ENCODE measurements around the gene C17orf58. TPM values are rescaled to one million over a fixed set of nuclear protein-coding genes. Genes with fewer than 3 reads are reported as not detected.

C17orf58 gene
- total and polyA plus RNA-seq, 7 experiments from 2014 or later, result 0.28 to 6.9 (median 0.88) TPM; not detected in 2

DNA sequence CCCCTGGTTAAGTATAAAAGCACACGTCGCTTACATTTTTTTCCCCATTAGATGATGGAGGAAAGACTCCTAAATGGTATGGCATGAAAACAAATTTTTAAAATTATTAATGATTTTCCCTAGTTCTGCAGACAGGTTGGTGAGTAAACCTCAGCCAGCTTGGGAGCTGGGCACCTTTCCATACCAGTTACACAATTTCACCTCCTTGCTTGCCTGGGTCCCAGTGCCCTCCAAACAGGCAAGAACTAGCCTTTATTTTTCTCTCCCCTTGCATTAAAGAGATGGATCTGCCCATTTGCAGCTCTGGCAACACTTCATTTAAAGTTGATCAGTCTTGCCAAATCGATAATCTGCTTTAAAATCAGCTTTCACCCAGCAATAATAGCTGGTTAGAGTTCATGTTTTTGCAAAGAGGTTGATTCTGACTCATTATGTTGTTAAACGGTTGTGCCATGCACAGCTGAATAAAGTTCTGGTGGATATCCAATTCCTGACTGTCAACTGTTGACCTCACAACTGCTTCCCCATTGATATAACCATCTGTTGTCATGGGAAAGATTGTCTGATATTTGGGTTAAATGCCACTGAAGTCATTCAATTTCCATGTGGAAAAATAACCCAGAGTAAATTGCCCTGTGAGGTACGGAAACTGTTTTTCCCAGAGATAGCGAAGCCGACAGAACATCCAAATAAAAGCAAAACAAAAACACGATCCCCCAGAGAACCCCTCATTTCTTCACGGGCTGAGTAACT, 1.3 kb downstream of the C17orf58 start:
- DNase-seq, result no peak
- peaks cover 21 to 38% (median 32%) of the 10 kb centered on the region in 7 donors for H3K4me1 Mint-ChIP-seq
- ChIA-PET CTCF (interaction anchor here (1.0 kb wide), 1 partner anchor 211 kb away, joined by 3 read pairs; no protein-coding TSS in a partner anchor), POLR2A (interaction anchor here (0.6 kb wide), 1 partner anchor 211 kb away, joined by 3 read pairs; no protein-coding TSS in a partner anchor)
- H3K27ac Mint-ChIP-seq, result peak overlapping the region in 7 of 9 donors; percentile 33 to 81 (median 48)
- intact Hi-C loops (cut with micrococcal nuclease), result loop anchor here in 1 of 2 donors (1.0 to 10.0 kb wide), 3 partner anchors 40 to 1332 kb away; partner anchors contain the start of genes ABCA5, BPTF and KPNA2
- peaks cover 0 to 6% (median 0%) of the 10 kb centered on the region in 5 donors for H3K36me3 Mint-ChIP-seq
- peak overlapping the region; percentile 74 to 95 (median 86) for H3K4me3 Mint-ChIP-seq
- Histone ChIP-seq H3K27ac (ENCODE audit: low read depth, low read length) (no peak overlapping the region), H3K36me3 (ENCODE audit: control insufficient read depth in 2 of 3, insufficient read depth in 3 of 3, low read length in 3 of 3) (no peaks in the 10 kb centered on the region), H3K4me3 (ENCODE audit: low read length) (peak overlapping the region; percentile 69), H3K27me3 (ENCODE audit: control insufficient read depth in 2 of 2, insufficient read depth in 2 of 2, low read length in 2 of 2) (peaks cover 0 to 7% of the 10 kb centered on the region in 2 donors), H3K9me3 (ENCODE audit: control insufficient read depth in 2 of 3, low read length in 3 of 3) (no peaks in the 10 kb centered on the region), H3K4me1 (ENCODE audit: control insufficient read depth in 2 of 2, insufficient read depth in 2 of 2, low read length in 2 of 2) (peaks cover 19 to 24% of the 10 kb centered on the region in 2 donors)
- ATAC-seq, result no peak
- H3K27me3 Mint-ChIP-seq, result peaks cover 5 to 43% (median 21%) of the 10 kb centered on the region in 5 donors
- H3K9me3 Mint-ChIP-seq, result peaks cover 0 to 5% (median 0%) of the 10 kb centered on the region in 11 donors

GRCh38 chr17:67993998-67994361, 2.3 kb downstream of the C17orf58 start:
- Mint-ChIP-seq H3K27me3 (peaks cover 5 to 40% (median 21%) of the 10 kb centered on the region in 5 donors), H3K4me3 (peak overlapping the region; percentile 74 to 95 (median 86)), H3K9me3 (peaks cover 0 to 5% (median 0%) of the 10 kb centered on the region in 11 donors), H3K36me3 (peaks cover 0 to 6% (median 0%) of the 10 kb centered on the region in 5 donors), H3K27ac (peak overlapping the region in 8 of 9 donors; percentile 38 to 86 (median 54)), H3K4me1 (peaks cover 21 to 38% (median 32%) of the 10 kb centered on the region in 7 donors)
- Histone ChIP-seq H3K27ac (ENCODE audit: low read depth, low read length) (peak overlapping the region; percentile 51), H3K4me3 (ENCODE audit: low read length) (peak overlapping the region; percentile 50), H3K36me3 (ENCODE audit: control insufficient read depth in 2 of 3, insufficient read depth in 3 of 3, low read length in 3 of 3) (no peaks in the 10 kb centered on the region), H3K9me3 (ENCODE audit: control insufficient read depth in 2 of 3, low read length in 3 of 3) (no peaks in the 10 kb centered on the region), H3K4me1 (ENCODE audit: control insufficient read depth in 2 of 2, insufficient read depth in 2 of 2, low read length in 2 of 2) (peaks cover 19 to 24% of the 10 kb centered on the region in 2 donors), H3K27me3 (ENCODE audit: control insufficient read depth in 2 of 2, insufficient read depth in 2 of 2, low read length in 2 of 2) (peaks cover 0 to 7% of the 10 kb centered on the region in 2 donors)
- intact Hi-C loops (cut with micrococcal nuclease), result loop anchor here (1.0 to 10.0 kb wide), 8 partner anchors 25 to 1333 kb away; partner anchors contain the start of genes ABCA5 (in 2 of the 2), KPNA2 (in 2 of the 2) and BPTF (in 1 of the 2)
- no peak for ATAC-seq
- ChIA-PET CTCF (no interaction called here), POLR2A (no interaction called here)
- DNase-seq, result peak in 1 of 9 donors; percentile 13

GRCh38 chr17:67993153-67993997, 2.9 kb downstream of the C17orf58 start:
- ChIA-PET CTCF (no interaction called here), POLR2A (interaction anchor here (0.7 kb wide), 1 partner anchor 44 kb away, joined by 3 read pairs; no protein-coding TSS in a partner anchor)
- DNase-seq (peak; percentile 60 to 83 (median 72)), ATAC-seq (peak; percentile 89)
- intact Hi-C loops (cut with micrococcal nuclease), result loop anchor here (1.0 to 10.0 kb wide), 8 partner anchors 26 to 1334 kb away; partner anchors contain the start of genes ABCA5 (in 2 of the 2), BPTF (in 1 of the 2) and KPNA2 (in 1 of the 2)
- H3K9me3 ChIP-seq (ENCODE audit: control insufficient read depth in 2 of 3, low read length in 3 of 3), result no peaks in the 10 kb centered on the region
- peak overlapping the region; percentile 48 to 92 (median 87) for H3K27ac Mint-ChIP-seq
- peaks cover 19 to 24% of the 10 kb centered on the region in 2 donors for H3K4me1 ChIP-seq (ENCODE audit: control insufficient read depth in 2 of 2, insufficient read depth in 2 of 2, low read length in 2 of 2)
- peaks cover 0 to 5% (median 0%) of the 10 kb centered on the region in 11 donors for H3K9me3 Mint-ChIP-seq
- no peaks in the 10 kb centered on the region for H3K36me3 ChIP-seq (ENCODE audit: control insufficient read depth in 2 of 3, insufficient read depth in 3 of 3, low read length in 3 of 3)
- H3K36me3 Mint-ChIP-seq, result peaks cover 0 to 6% (median 0%) of the 10 kb centered on the region in 5 donors
- peak overlapping the region; percentile 51 for H3K27ac ChIP-seq (ENCODE audit: low read depth, low read length)
- peaks cover 5 to 34% (median 21%) of the 10 kb centered on the region in 5 donors for H3K27me3 Mint-ChIP-seq
- peak overlapping the region; percentile 83 to 96 (median 94) for H3K4me3 Mint-ChIP-seq
- peak overlapping the region; percentile 67 for H3K4me3 ChIP-seq (ENCODE audit: low read length)
- H3K27me3 ChIP-seq (ENCODE audit: control insufficient read depth in 2 of 2, insufficient read depth in 2 of 2, low read length in 2 of 2), result peaks cover 0 to 7% of the 10 kb centered on the region in 2 donors
- peaks cover 21 to 35% (median 32%) of the 10 kb centered on the region in 7 donors for H3K4me1 Mint-ChIP-seq

GRCh38 chr17:67992548-67993152, 3.6 kb downstream of the C17orf58 start:
- peak in 1 of 9 donors; percentile 27 for DNase-seq
- peaks cover 0 to 5% (median 0%) of the 10 kb centered on the region in 11 donors for H3K9me3 Mint-ChIP-seq
- H3K27ac Mint-ChIP-seq, result peak overlapping the region; percentile 48 to 92 (median 87)
- H3K27me3 Mint-ChIP-seq, result peaks cover 5 to 33% (median 21%) of the 10 kb centered on the region in 5 donors
- H3K4me1 ChIP-seq (ENCODE audit: control insufficient read depth in 2 of 2, insufficient read depth in 2 of 2, low read length in 2 of 2), result peaks cover 19 to 24% of the 10 kb centered on the region in 2 donors
- ChIA-PET CTCF (no interaction called here), POLR2A (interaction anchor here (0.6 to 0.7 kb wide), 2 partner anchors 25 to 45 kb away, joined by 3 read pairs; no protein-coding TSS in a partner anchor)
- ATAC-seq, result no peak
- peak overlapping the region; percentile 67 for H3K4me3 ChIP-seq (ENCODE audit: low read length)
- H3K27ac ChIP-seq (ENCODE audit: low read depth, low read length), result peak overlapping the region; percentile 43
- peaks cover 0 to 7% of the 10 kb centered on the region in 2 donors for H3K27me3 ChIP-seq (ENCODE audit: control insufficient read depth in 2 of 2, insufficient read depth in 2 of 2, low read length in 2 of 2)
- H3K36me3 ChIP-seq (ENCODE audit: control insufficient read depth in 2 of 3, insufficient read depth in 3 of 3, low read length in 3 of 3), result no peaks in the 10 kb centered on the region
- H3K36me3 Mint-ChIP-seq, result peaks cover 0 to 6% (median 0%) of the 10 kb centered on the region in 5 donors
- H3K4me1 Mint-ChIP-seq, result peaks cover 21 to 34% (median 32%) of the 10 kb centered on the region in 7 donors
- peak overlapping the region; percentile 82 to 96 (median 94) for H3K4me3 Mint-ChIP-seq
- no peaks in the 10 kb centered on the region for H3K9me3 ChIP-seq (ENCODE audit: control insufficient read depth in 2 of 3, low read length in 3 of 3)
- intact Hi-C loops (cut with micrococcal nuclease), result loop anchor here (1.0 to 10.0 kb wide), 8 partner anchors 27 to 1335 kb away; partner anchors contain the start of genes ABCA5 (in 2 of the 2), BPTF (in 1 of the 2) and KPNA2 (in 1 of the 2)

GRCh38 chr17:67990909-67991308, 5.4 kb downstream of the C17orf58 start:
- H3K27ac Mint-ChIP-seq, result no peak overlapping the region
- peaks cover 18 to 27% (median 24%) of the 10 kb centered on the region in 7 donors for H3K4me1 Mint-ChIP-seq
- intact Hi-C loops (cut with micrococcal nuclease), result loop anchor here in 1 of 2 donors (5.0 to 10.0 kb wide), 2 partner anchors 166 to 1336 kb away; partner anchors contain the start of genes ABCA5 and BPTF
- peak overlapping the region in 1 of 10 donors; percentile 19 for H3K4me3 Mint-ChIP-seq
- H3K27me3 ChIP-seq (ENCODE audit: control insufficient read depth in 2 of 2, insufficient read depth in 2 of 2, low read length in 2 of 2), result peaks cover 0 to 7% of the 10 kb centered on the region in 2 donors
- peaks cover 0 to 6% (median 0%) of the 10 kb centered on the region in 5 donors for H3K36me3 Mint-ChIP-seq
- no peak for DNase-seq
- H3K4me1 ChIP-seq (ENCODE audit: control insufficient read depth in 2 of 2, insufficient read depth in 2 of 2, low read length in 2 of 2), result peaks cover 14 to 19% of the 10 kb centered on the region in 2 donors
- H3K4me3 ChIP-seq (ENCODE audit: low read length), result no peak overlapping the region
- no peak for ATAC-seq
- no peak overlapping the region for H3K27ac ChIP-seq (ENCODE audit: low read depth, low read length)
- peaks cover 5 to 18% (median 10%) of the 10 kb centered on the region in 5 donors for H3K27me3 Mint-ChIP-seq
- H3K36me3 ChIP-seq (ENCODE audit: control insufficient read depth in 2 of 3, insufficient read depth in 3 of 3, low read length in 3 of 3), result no peaks in the 10 kb centered on the region
- peaks cover 0 to 3% (median 0%) of the 10 kb centered on the region in 11 donors for H3K9me3 Mint-ChIP-seq
- H3K9me3 ChIP-seq (ENCODE audit: control insufficient read depth in 2 of 3, low read length in 3 of 3), result no peaks in the 10 kb centered on the region
- ChIA-PET CTCF (no interaction called here), POLR2A (no interaction called here)

All from naive thymus-derived CD4-positive, alpha-beta T cell (primary cell).